T47D (cell line): Measurements from ENCODE around the gene SRGAP3.

Source experiments
- DNase-seq, 2 experiments: peaks; one replicate each; pipeline versions ENCODE4 v3.0.0 to v3.0.0-alpha.2; 2011 to 2012; ENCODE audit warnings: low read depth in 1 of 2, low spot score in 1 of 2
- JUND ChIP-seq: IDR thresholded peaks from 2 replicates; pipeline ENCODE4 v1.6.1; 2012; ENCODE audit warnings: low read depth
- in situ Hi-C: cut with HindIII; loops from 2 replicates; pipeline ENCODE4 v1.10.0; 2016; ENCODE audit warnings: low sequenced_read_pairs, low pct_unique_long_range_greater_than_20kb

SRGAP3 gene

GRCh38 chr3:9201266-9201665 lies 48.2 kb downstream of the SRGAP3 start:
- no peak for TF ChIP-seq JUND
- in situ Hi-C loops, result no loop called here
- DNase-seq, result no peak

DNA sequence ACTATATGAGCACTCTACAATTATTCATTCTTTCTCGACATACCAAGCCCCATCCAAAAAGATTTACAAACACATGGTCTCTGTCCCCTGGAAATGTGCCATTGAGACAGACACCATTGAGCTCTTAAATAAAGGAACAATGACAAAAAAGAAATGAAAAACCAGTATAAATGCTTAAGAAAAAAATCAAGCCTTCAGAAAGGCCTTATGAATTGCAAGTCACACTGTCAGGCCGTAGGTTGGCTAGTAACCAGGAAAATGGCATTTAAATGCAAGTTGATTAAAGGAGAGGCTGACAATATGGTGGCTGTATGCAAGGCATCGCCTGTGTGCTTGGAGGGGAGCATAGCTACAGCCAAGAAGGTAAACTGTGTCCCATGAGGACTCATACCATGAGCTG lies 49.7 kb downstream of the SRGAP3 start:
- TF ChIP-seq JUND, result no peak
- no peak for DNase-seq
- in situ Hi-C loops, result no loop called here

DNA sequence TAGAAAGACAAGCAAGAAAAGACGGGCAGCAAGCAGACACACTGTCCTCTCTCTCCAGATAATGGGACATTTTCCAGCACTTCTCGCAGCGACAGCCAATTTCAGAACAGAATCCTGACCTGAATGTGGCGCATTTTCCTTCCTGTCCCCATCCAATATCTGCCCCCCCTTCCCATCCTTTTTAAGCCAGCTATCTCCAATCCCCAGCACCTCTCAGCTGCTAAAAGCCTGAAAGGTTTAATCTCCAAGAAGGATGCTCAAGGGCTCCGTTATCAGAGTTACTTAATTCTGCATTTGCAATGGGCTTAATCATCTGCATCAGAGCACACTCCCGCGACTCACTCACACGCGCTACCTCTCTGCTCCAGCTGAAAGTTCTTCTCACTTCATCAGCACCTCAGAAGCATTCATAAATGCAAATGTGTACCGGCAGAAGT lies 50.5 kb downstream of the SRGAP3 start:
- in situ Hi-C loops, result no loop called here
- no peak for TF ChIP-seq JUND
- DNase-seq, result no peak

GRCh38 chr3:9198261-9198660 lies 51.2 kb downstream of the SRGAP3 start:
- no peak for TF ChIP-seq JUND
- in situ Hi-C loops, result no loop called here
- no peak for DNase-seq

GRCh38 chr3:9196020-9196419 lies 53.4 kb downstream of the SRGAP3 start:
- DNase-seq, result no peak
- no peak for TF ChIP-seq JUND
- in situ Hi-C loops, result no loop called here

GRCh38 chr3:9195390-9195789 lies 54.1 kb downstream of the SRGAP3 start:
- in situ Hi-C loops, result no loop called here
- DNase-seq, result peak in 1 of 2 experiments; percentile 85

DNA sequence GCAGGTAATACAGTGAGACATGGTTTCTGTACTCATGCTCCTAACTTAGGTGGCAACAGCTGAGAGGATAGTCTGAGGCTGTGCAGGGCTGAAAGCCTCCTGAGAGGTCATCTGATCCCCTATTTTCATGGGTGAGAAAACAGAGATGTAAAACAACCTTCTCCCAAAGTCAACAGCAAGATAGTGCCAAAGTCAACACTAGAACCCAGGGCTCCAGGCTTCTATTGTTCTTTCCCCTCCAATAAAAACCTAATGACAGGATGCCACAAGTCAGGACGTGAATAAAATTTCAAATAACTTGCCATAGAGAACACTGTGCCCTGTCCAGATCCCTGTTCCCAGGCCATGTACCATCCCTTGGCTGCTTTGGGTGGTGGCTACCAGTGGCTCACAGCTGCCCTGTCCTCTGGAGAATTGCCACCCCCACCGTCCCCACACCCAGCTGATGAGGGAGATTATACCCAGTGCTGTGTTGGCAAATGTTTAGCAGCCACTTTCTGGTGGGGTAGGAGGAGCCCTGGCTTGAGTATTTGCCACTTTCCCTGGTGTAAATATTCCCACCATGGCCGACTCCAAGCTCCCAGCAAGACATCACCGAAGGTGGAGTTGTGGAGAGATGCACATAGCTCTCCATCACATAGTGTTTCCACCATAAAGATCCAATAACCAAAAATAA lies 54.8 kb downstream of the SRGAP3 start:
- DNase-seq, result peak; percentile 51 to 98
- in situ Hi-C loops, result no loop called here
- peak; percentile 83 for TF ChIP-seq JUND

More at GRCh38 chr3:9195390-9195789, 54.1 kb downstream of the SRGAP3 start:
- TF ChIP-seq JUND, result no peak

GRCh38 chr3:9193633-9194195 lies 55.7 kb downstream of the SRGAP3 start:
- in situ Hi-C loops, result no loop called here
- TF ChIP-seq JUND, result no peak
- DNase-seq, result no peak

DNA sequence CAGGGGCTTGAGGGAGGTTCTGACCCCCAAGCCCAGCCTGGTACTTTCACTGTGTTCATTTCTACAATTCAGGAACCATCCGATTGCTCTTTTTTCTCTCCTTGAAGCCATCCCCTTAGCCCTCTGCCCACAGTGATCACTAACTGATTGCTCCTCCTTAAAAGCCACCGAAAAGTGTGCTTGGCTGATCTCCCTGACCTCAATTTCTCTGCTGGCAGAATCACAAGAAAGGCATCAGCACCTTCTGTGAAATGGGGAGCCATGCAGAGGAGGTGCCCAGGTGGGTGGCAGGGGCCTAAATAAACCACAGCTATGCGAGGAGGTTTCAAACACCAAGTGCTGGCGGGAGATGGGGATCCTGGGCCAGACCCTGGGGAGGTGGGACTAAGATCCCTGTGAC lies 56.2 kb downstream of the SRGAP3 start:
- in situ Hi-C loops, result no loop called here
- DNase-seq, result no peak
- no peak for TF ChIP-seq JUND

- no peak for DNase-seq
- in situ Hi-C loops, result no loop called here
- no peak for TF ChIP-seq JUND
Measured at GRCh38 chr3:9192248-9193025, 57.0 kb downstream of the SRGAP3 start.

GRCh38 chr3:9190276-9190675 lies 59.2 kb downstream of the SRGAP3 start:
- in situ Hi-C loops, result no loop called here
- DNase-seq, result no peak
- TF ChIP-seq JUND, result no peak

DNA sequence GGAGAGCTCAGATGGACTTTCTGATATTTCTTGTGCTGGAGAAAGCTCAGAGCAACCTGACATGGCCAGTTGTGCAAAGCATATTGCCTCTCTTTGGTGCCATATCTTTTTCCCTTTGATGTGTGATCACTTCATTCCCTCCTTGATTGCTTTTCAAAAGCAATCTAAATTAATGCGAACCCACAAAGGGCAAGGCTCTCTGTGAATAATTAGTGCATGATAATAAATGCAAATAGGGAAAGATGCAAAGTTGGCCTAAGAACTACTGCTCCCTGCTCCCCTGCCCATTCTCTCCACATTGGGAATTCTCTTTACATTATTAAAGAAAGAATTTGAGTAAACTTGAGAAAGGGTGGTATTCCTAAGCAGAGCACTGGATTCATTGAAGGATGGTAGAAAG lies 60.9 kb downstream of the SRGAP3 start:
- in situ Hi-C loops, result no loop called here
- DNase-seq, result no peak
- no peak for TF ChIP-seq JUND

DNA sequence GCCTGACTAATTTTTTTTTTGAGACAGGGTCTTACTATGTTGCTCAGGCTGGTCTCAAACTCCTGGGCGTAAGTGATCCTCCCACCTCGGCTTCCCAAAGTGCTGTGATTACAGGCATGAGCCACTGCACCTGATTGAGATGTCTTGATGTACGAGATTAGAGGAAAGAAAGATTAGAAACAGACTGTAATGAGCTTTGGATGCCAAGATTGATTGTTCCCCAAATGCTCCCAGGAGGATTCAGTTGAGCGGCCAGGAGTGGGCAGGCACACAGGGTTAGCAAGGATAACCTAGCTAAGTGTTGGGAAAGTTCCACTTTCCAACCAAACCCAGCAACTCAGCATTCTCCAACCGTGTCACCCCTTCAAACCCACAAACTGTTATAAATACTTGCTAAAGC lies 63.7 kb downstream of the SRGAP3 start:
- no peak for DNase-seq
- in situ Hi-C loops, result no loop called here
- TF ChIP-seq JUND, result no peak

DNA sequence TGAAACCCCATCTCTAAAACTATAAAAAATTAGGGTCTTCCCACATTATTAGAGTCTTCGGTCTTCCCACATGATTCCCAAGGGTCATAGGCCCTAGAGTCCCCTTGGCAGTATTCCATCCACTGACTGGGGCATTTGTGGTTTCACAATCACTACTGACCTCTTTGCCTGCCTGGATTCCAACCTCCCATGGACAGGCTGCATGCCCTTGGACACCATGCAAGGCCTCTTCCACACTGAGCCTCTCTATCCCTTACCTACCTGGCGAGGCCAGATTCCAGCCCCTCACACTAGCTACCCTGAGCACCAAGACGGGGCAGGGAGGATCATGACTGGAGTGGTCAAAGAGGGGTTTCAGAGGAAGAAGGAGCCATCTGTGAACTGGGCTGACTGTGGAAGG lies 64.4 kb downstream of the SRGAP3 start:
- no peak for DNase-seq
- no peak for TF ChIP-seq JUND
- in situ Hi-C loops, result no loop called here
